Measurements from ENCODE around the gene FUT3.

DNA sequence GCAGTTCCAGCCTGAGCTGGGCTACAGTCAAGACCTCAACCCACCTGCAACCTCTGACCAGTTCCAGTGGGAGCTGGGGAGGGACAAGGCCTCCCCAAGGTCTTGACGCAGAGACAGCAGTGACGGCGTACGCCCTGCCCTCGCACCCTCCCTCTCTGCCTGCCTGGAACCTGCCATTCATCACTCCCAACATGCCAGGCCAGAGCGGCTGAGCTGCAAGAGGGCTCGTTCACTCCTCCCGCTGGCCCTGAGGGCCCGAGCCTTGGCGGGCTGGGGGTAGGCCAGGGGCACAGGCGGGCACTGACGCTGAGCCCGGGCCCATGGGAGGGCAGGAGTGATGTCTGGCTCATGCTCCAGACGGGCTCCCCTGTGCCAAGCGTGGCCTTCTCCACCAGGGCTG, 44.2 kb upstream of the FUT3 start:
- TF ChIP-seq TAF1 (IDR thresholded peaks at IDR 0.05; ENCODE audit: borderline replicate concordance, insufficient read depth, low read length) (no peak), SIN3A (IDR thresholded peaks at IDR 0.05; ENCODE audit: borderline replicate concordance, insufficient read depth, low read length) (no peak), POLR2AphosphoS5 (IDR thresholded peaks at IDR 0.05; ENCODE audit: low read depth, low read length) (no peak), REST (IDR thresholded peaks at IDR 0.05; ENCODE audit: insufficient read depth in 1 of 2, low read depth in 2 of 2, low read length in 2 of 2) (no peak), FOXP2 (optimal IDR thresholded peaks at IDR 0.05; ENCODE audit: borderline replicate concordance, extremely low read depth, extremely low read length, insufficient read depth) (no peak)

Measured in PFSK-1 (cell line).